Osteocyte (in vitro differentiated cells): ENCODE results near the gene ZNF397. TPM values are rescaled to one million over a fixed set of nuclear protein-coding genes. Genes with fewer than 3 reads are reported as not detected.

Experiments
- DNase-seq: peaks from one replicate; pipeline ENCODE4 v3.0.0; 2021; ENCODE audit warnings: mixed read lengths; ENCODE audit not compliant: unreplicated experiment; ENCODE audit errors: extremely low spot score
- H3K27ac Mint-ChIP-seq: one replicate; pipeline ENCODE4 v1.8.0; 2021; ENCODE audit warnings: mild to moderate bottlenecking, mixed read lengths; ENCODE audit not compliant: unreplicated experiment
- H3K27me3 Mint-ChIP-seq: one replicate; pipeline ENCODE4 v1.8.0; 2021; ENCODE audit warnings: mixed read lengths; ENCODE audit not compliant: unreplicated experiment
- H3K36me3 Mint-ChIP-seq: one replicate; pipeline ENCODE4 v1.8.0; 2021; ENCODE audit warnings: mixed read lengths; ENCODE audit not compliant: unreplicated experiment
- H3K4me1 Mint-ChIP-seq: one replicate; pipeline ENCODE4 v1.8.0; 2021; ENCODE audit warnings: mixed read lengths; ENCODE audit not compliant: unreplicated experiment
- H3K4me3 Mint-ChIP-seq: one replicate; pipeline ENCODE4 v1.8.0; 2021; ENCODE audit warnings: mild to moderate bottlenecking, moderate library complexity, mixed read lengths; ENCODE audit not compliant: unreplicated experiment
- H3K9me3 Mint-ChIP-seq: one replicate; pipeline ENCODE4 v1.8.0; 2021; ENCODE audit warnings: mixed read lengths; ENCODE audit not compliant: unreplicated experiment
- total RNA-seq: library from RNA; stranded (reverse); gene quantifications from 2 replicates; pipeline ENCODE4 v1.2.1, GENCODE V29; 2021
- TF ChIP-seq, protein P1 (sequence below): fragments of 200-600 bp; sonication (generic); IDR thresholded peaks from 2 replicates; pipeline ENCODE4 v1.5.0; 2021; ENCODE audit warnings: antibody characterized with exemption, mild to moderate bottlenecking, moderate library complexity

Gene ZNF397
- total RNA-seq, 1 donor from 2014 or later: 23.9 TPM

DNA sequence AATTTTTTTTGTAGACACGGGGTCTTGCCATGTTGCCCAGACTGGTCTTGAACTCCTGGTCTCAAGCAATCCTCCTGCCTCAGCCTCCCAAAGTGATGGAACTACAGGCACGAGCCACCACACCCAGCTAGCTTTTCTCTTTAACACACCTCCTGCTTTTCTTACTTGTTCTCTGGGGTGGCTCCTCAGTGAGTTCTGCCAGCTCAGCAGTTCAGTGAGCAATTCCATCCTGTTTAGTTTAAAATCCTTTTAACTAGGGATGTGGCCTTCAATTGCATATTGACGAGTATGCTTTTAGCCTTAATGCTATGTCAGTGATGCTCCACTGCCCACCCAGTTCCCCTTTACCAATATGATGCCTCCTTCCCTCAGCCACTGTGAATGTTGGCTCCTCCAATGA lies 16.1 kb downstream of the ZNF397 start:
- H3K36me3 Mint-ChIP-seq: peaks cover 64% of the 10 kb centered on the region
- no peak overlapping the region for H3K27ac Mint-ChIP-seq
- no peaks in the 10 kb centered on the region for H3K27me3 Mint-ChIP-seq
- TF ChIP-seq, protein P1, sequence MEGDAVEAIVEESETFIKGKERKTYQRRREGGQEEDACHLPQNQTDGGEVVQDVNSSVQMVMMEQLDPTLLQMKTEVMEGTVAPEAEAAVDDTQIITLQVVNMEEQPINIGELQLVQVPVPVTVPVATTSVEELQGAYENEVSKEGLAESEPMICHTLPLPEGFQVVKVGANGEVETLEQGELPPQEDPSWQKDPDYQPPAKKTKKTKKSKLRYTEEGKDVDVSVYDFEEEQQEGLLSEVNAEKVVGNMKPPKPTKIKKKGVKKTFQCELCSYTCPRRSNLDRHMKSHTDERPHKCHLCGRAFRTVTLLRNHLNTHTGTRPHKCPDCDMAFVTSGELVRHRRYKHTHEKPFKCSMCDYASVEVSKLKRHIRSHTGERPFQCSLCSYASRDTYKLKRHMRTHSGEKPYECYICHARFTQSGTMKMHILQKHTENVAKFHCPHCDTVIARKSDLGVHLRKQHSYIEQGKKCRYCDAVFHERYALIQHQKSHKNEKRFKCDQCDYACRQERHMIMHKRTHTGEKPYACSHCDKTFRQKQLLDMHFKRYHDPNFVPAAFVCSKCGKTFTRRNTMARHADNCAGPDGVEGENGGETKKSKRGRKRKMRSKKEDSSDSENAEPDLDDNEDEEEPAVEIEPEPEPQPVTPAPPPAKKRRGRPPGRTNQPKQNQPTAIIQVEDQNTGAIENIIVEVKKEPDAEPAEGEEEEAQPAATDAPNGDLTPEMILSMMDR: no peak
- no peak overlapping the region for H3K4me3 Mint-ChIP-seq
- DNase-seq: no peak
- no peaks in the 10 kb centered on the region for H3K4me1 Mint-ChIP-seq
- H3K9me3 Mint-ChIP-seq: peaks cover 38% of the 10 kb centered on the region

DNA sequence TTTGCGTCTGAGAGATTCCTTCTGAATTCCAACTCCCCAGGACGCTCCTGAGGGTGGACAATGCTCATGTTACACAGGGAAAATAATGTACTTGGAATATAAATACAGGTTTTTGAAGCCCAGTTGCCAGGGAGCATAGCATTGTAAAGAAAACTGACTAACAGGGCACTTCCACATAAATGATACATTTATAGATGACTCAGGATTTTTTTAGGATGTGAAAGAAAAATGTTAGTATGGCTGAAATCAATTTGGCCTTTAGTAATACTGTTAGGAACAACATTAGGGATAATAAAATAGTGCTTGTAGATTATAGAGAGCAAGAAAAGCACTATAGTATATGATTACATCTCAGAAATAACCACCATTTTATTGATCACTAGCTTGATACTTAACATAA lies 23.6 kb downstream of the ZNF397 start:
- Mint-ChIP-seq H3K27me3 (no peaks in the 10 kb centered on the region), H3K4me3 (no peak overlapping the region), H3K27ac (no peak overlapping the region), H3K4me1 (no peaks in the 10 kb centered on the region), H3K9me3 (peaks cover 28% of the 10 kb centered on the region), H3K36me3 (peaks cover 51% of the 10 kb centered on the region)
- no peak for DNase-seq
- TF ChIP-seq, protein P1: no peak

DNA sequence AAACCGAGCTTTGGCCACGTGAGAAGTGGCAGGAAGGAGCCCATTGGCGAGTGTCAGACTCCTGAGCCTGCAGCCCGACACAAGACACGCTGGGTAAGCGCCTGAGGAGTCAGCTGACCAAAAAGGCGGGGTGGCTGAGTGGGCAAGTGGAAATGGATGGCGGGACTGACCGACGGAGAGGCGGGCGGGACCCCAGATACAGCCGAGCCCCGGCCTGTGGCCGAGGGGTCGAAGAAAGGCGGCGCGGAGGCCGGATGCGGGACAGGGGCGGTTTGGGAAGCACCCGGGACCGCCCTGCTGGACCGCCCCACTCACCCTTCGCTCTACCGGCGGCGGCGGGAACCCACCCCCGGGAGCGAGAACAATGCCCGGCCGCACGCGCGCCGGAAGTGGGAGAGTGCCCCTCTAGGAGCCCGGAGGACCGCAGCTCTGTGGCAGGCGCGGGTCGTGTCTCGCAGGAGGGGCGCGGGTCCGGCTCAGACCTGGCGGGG lies 26.4 kb downstream of the ZNF397 start:
- no peaks in the 10 kb centered on the region for H3K4me1 Mint-ChIP-seq
- peaks cover 35% of the 10 kb centered on the region for H3K36me3 Mint-ChIP-seq
- H3K27me3 Mint-ChIP-seq: no peaks in the 10 kb centered on the region
- H3K4me3 Mint-ChIP-seq: no peak overlapping the region
- TF ChIP-seq, protein P1: no peak
- H3K27ac Mint-ChIP-seq: no peak overlapping the region
- no peak for DNase-seq
- peaks cover 22% of the 10 kb centered on the region for H3K9me3 Mint-ChIP-seq

DNA sequence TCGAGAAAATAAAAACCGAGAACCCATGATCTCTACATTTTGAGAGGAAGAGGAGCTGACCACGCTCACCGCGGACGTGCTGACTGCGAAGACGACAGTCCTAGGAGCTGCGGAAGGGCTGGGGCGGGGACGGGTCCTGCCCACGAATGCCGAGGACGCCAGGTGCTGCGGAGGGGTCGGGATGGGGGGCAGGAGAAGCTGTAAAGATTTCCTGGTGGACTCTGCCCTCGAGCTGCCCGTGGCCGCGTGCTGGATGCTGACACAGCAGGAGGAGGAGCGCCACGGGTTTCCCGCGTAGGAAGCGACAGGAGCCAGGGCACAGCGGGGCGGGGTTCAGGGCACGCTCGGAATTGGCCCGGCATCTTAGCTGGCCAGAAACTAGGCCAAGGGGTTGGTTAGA lies 27.0 kb downstream of the ZNF397 start:
- TF ChIP-seq, protein P1: no peak
- Mint-ChIP-seq H3K27ac (no peak overlapping the region), H3K9me3 (peaks cover 27% of the 10 kb centered on the region), H3K4me1 (no peaks in the 10 kb centered on the region), H3K36me3 (peaks cover 29% of the 10 kb centered on the region), H3K4me3 (no peak overlapping the region), H3K27me3 (no peaks in the 10 kb centered on the region)
- no peak for DNase-seq

DNA sequence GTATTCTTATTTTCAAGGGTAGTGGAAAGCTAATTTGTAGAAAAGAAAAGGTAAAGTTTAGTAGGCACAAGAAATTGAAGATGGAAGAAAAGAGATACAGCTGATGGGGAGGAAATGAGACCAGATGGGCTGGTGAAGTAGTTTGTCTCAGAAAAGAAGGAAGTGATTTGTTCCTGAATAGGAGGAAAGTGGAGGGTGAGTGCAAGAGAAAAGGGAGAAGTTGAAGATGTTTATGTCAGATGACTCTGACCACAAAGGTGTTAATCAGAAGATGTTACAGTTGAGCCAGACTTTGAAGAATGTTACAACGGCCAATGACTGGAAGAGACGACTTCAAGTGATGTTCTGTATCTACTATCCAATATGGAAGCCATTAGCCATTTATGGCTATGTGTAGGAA lies 28.0 kb downstream of the ZNF397 start:
- TF ChIP-seq, protein P1: no peak
- Mint-ChIP-seq H3K27ac (no peak overlapping the region), H3K4me3 (no peak overlapping the region), H3K27me3 (no peaks in the 10 kb centered on the region), H3K36me3 (peaks cover 29% of the 10 kb centered on the region), H3K4me1 (no peaks in the 10 kb centered on the region), H3K9me3 (peaks cover 36% of the 10 kb centered on the region)
- DNase-seq: no peak
